ENCODE results near the gene MLST8.
"Not testable (repeated sequence)": the region's sequence is repeated elsewhere in the genome, so short reads cannot be mapped to it uniquely, and the experiment has no call there.

MLST8 gene

GRCh38 chr16:2242598-2242997 is 37.3 kb downstream of the MLST8 start:
- FAIRE-seq: no peak

GRCh38 chr16:2243031-2243528 is 37.8 kb downstream of the MLST8 start:
- no peak for DNase-seq (ENCODE audit: insufficient read length, low spot score)
- no peak for FAIRE-seq

More at GRCh38 chr16:2242598-2242997, 37.3 kb downstream of the MLST8 start:
- DNase-seq (ENCODE audit: insufficient read length, low spot score): no peak

- FAIRE-seq (no peak), DNase-seq (ENCODE audit: insufficient read length, low spot score) (no peak)
Observed at GRCh38 chr16:2243781-2244180, 38.5 kb downstream of the MLST8 start.

- DNase-seq (ENCODE audit: insufficient read length, low spot score) (no peak), FAIRE-seq (peak; percentile 13)
Observed at GRCh38 chr16:2244301-2244700, 39.0 kb downstream of the MLST8 start.

- no peak for FAIRE-seq
Observed at GRCh38 chr16:2244926-2245795, 39.9 kb downstream of the MLST8 start.

GRCh38 chr16:2246301-2246885 is 41.1 kb downstream of the MLST8 start:
- FAIRE-seq (no peak), DNase-seq (ENCODE audit: insufficient read length, low spot score) (no peak)

More at GRCh38 chr16:2244926-2245795, 39.9 kb downstream of the MLST8 start:
- DNase-seq (ENCODE audit: insufficient read length, low spot score): no peak

- no peak for FAIRE-seq
- no peak for DNase-seq (ENCODE audit: insufficient read length, low spot score)
Observed at GRCh38 chr16:2250652-2251295, 45.5 kb downstream of the MLST8 start.

GRCh38 chr16:2251296-2252111 is 46.2 kb downstream of the MLST8 start, which contains the start of gene ECI1:
Gene ECI1, minus strand, starts transcription at chr16:2251587. Its CDS starts 21 bp downstream, at chr16:2251566.
- peak; percentile 93 for FAIRE-seq
- DNase-seq (ENCODE audit: insufficient read length, low spot score): peak; percentile 98

GRCh38 chr16:2252806-2253148 is 47.5 kb downstream of the MLST8 start:
- no peak for DNase-seq (ENCODE audit: insufficient read length, low spot score)
- peak; percentile 67 for FAIRE-seq

- DNase-seq (ENCODE audit: insufficient read length, low spot score) (no peak), FAIRE-seq (no peak)
Observed at GRCh38 chr16:2253293-2253692, 48.0 kb downstream of the MLST8 start.

- no peak for FAIRE-seq
- DNase-seq (ENCODE audit: insufficient read length, low spot score): no peak
Observed at GRCh38 chr16:2256531-2257140, 51.4 kb downstream of the MLST8 start.

- no peak for FAIRE-seq
Observed at GRCh38 chr16:2257726-2258125, 52.5 kb downstream of the MLST8 start.

GRCh38 chr16:2258530-2258929 is 53.3 kb downstream of the MLST8 start:
- DNase-seq (ENCODE audit: insufficient read length, low spot score); FAIRE-seq: not testable (repeated sequence)

More at GRCh38 chr16:2257726-2258125, 52.5 kb downstream of the MLST8 start:
- DNase-seq (ENCODE audit: insufficient read length, low spot score): no peak

All from HTR-8/SVneo (cell line).